HG02840 (cell line): ENCODE data around the gene SERPINA3.
"Not testable (repeated sequence)": the region's sequence is repeated elsewhere in the genome, so short reads cannot be mapped to it uniquely, and the experiment has no call there.

Experiments
- ATAC-seq: cut with Tn5 transposase; IDR thresholded peaks from one replicate; pipeline ENCODE4 v1.9.1; 2021; ENCODE audit warnings: mild to moderate bottlenecking, moderate library complexity, moderate number of reproducible peaks; ENCODE audit not compliant: unreplicated experiment, low FRiP score

Gene SERPINA3

GRCh38 chr14:94612174-94612573 is at the start of gene SERPINA3:
Gene SERPINA3 (plus strand): TSS chr14:94612391. CDS start chr14:94614442, 2,051 bp downstream.
- no peak for ATAC-seq

GRCh38 chr14:94562941-94563883 is 49.0 kb upstream of the SERPINA3 start:
- ATAC-seq, result no peak

- ATAC-seq, result no peak
Measured at GRCh38 chr14:94564381-94564780, 47.8 kb upstream of the SERPINA3 start.

- ATAC-seq, result no peak
Measured at GRCh38 chr14:94568186-94568585, 44.0 kb upstream of the SERPINA3 start.

GRCh38 chr14:94569381-94570001 is 42.7 kb upstream of the SERPINA3 start:
- no peak for ATAC-seq

- no peak for ATAC-seq
Measured at GRCh38 chr14:94570002-94570400, 42.2 kb upstream of the SERPINA3 start.

GRCh38 chr14:94570440-94570839 is 41.8 kb upstream of the SERPINA3 start:
- ATAC-seq, result no peak

GRCh38 chr14:94571395-94571794 is 40.8 kb upstream of the SERPINA3 start:
- ATAC-seq, result no peak

- no peak for ATAC-seq
Measured at GRCh38 chr14:94571950-94572349, 40.2 kb upstream of the SERPINA3 start.

- no peak for ATAC-seq
Measured at GRCh38 chr14:94572637-94573303, 39.4 kb upstream of the SERPINA3 start.

- no peak for ATAC-seq
Measured at GRCh38 chr14:94573475-94574277, 38.5 kb upstream of the SERPINA3 start.

- ATAC-seq, result no peak
Measured at GRCh38 chr14:94574336-94574735, 37.9 kb upstream of the SERPINA3 start.

- ATAC-seq, result no peak
Measured at GRCh38 chr14:94575730-94576585, 36.2 kb upstream of the SERPINA3 start.

- ATAC-seq, result not testable (repeated sequence)
Measured at GRCh38 chr14:94577472-94577871, 34.7 kb upstream of the SERPINA3 start.

- no peak for ATAC-seq
Measured at GRCh38 chr14:94578712-94579111, 33.5 kb upstream of the SERPINA3 start.

GRCh38 chr14:94581127-94581999 is 30.8 kb upstream of the SERPINA3 start, which contains the start of gene SERPINA5:
Gene SERPINA5 (plus strand): TSS chr14:94581426. CDS start chr14:94587363, 5,937 bp downstream.
- no peak for ATAC-seq

GRCh38 chr14:94582199-94582750 is 29.9 kb upstream of the SERPINA3 start:
- no peak for ATAC-seq

GRCh38 chr14:94582851-94583250 is 29.3 kb upstream of the SERPINA3 start:
- ATAC-seq, result no peak
